ENCODE results near the gene ALAS1.
"Not testable (repeated sequence)": the region's sequence is repeated elsewhere in the genome, so short reads cannot be mapped to it uniquely, and the experiment has no call there.

ALAS1 gene

GRCh38 chr3:52170217-52170616 lies 27.7 kb upstream of the ALAS1 start:
- H3K4me3 ChIP-seq (ENCODE audit: control insufficient read depth in 1 of 7, extremely low read depth in 1 of 7, insufficient read depth in 4 of 7, low read depth in 2 of 7, low read length in 6 of 7); DNase-seq; H3K27me3 ChIP-seq (replicated peaks in 2 of 5; ENCODE audit: control insufficient read depth in 4 of 5, insufficient read depth in 5 of 5, low read length in 4 of 5); H3K36me3 ChIP-seq (ENCODE audit: control insufficient read depth in 4 of 4, insufficient read depth in 4 of 4, low read length in 3 of 4); H3K9me3 ChIP-seq (ENCODE audit: control extremely low read depth in 1 of 5, control insufficient read depth in 4 of 5, insufficient read depth in 2 of 5, low read depth in 1 of 5, low read length in 4 of 5); POLR2A ChIA-PET; H3K4me1 ChIP-seq (ENCODE audit: control extremely low read depth in 1 of 4, control insufficient read depth in 4 of 4, insufficient read depth in 4 of 4, low read length in 3 of 4); H3K27ac ChIP-seq (ENCODE audit: insufficient read depth in 1 of 2, low read depth in 1 of 2, low read length in 2 of 2, poor library complexity in 1 of 2, severe bottlenecking in 2 of 2): not testable (repeated sequence)
- WGBS (ENCODE audit: insufficient coverage): 100% methylated on average over 1 of the region's 3 CpGs
- CTCF ChIA-PET: interaction anchor here (0.8 to 1.5 kb wide), 3 partner anchors 18 to 114 kb away, joined by 3 read pairs; partner anchors contain the start of gene DUSP7

GRCh38 chr3:52171514-52172261 lies 26.3 kb upstream of the ALAS1 start:
- Histone ChIP-seq H3K4me1 (ENCODE audit: control extremely low read depth in 1 of 4, control insufficient read depth in 4 of 4, insufficient read depth in 4 of 4, low read length in 3 of 4) (peaks cover 0 to 3% (median 0%) of the 10 kb centered on the region in 4 experiments), H3K27ac (ENCODE audit: insufficient read depth in 1 of 2, low read depth in 1 of 2, low read length in 2 of 2, poor library complexity in 1 of 2, severe bottlenecking in 2 of 2) (no peak overlapping the region), H3K4me3 (ENCODE audit: control insufficient read depth in 1 of 7, extremely low read depth in 1 of 7, insufficient read depth in 4 of 7, low read depth in 2 of 7, low read length in 6 of 7) (no peak overlapping the region), H3K36me3 (ENCODE audit: control insufficient read depth in 4 of 4, insufficient read depth in 4 of 4, low read length in 3 of 4) (no peaks in the 10 kb centered on the region), H3K9me3 (ENCODE audit: control extremely low read depth in 1 of 5, control insufficient read depth in 4 of 5, insufficient read depth in 2 of 5, low read depth in 1 of 5, low read length in 4 of 5) (no peaks in the 10 kb centered on the region), H3K27me3 (replicated peaks in 2 of 5; ENCODE audit: control insufficient read depth in 4 of 5, insufficient read depth in 5 of 5, low read length in 4 of 5) (no peaks in the 10 kb centered on the region)
- WGBS (ENCODE audit: insufficient coverage): 100% methylated on average over 3 of the region's 3 CpGs
- no peak for DNase-seq
- ChIA-PET CTCF (interaction anchor here (0.7 to 1.5 kb wide), 3 partner anchors 10 to 21 kb away, joined by 3 to 4 read pairs (median 3); no protein-coding TSS in a partner anchor), POLR2A (no interaction called here)

GRCh38 chr3:52172262-52172757 lies 25.6 kb upstream of the ALAS1 start:
- Histone ChIP-seq H3K4me3 (ENCODE audit: control insufficient read depth in 1 of 7, extremely low read depth in 1 of 7, insufficient read depth in 4 of 7, low read depth in 2 of 7, low read length in 6 of 7) (no peak overlapping the region), H3K36me3 (ENCODE audit: control insufficient read depth in 4 of 4, insufficient read depth in 4 of 4, low read length in 3 of 4) (no peaks in the 10 kb centered on the region), H3K27me3 (replicated peaks in 2 of 5; ENCODE audit: control insufficient read depth in 4 of 5, insufficient read depth in 5 of 5, low read length in 4 of 5) (no peaks in the 10 kb centered on the region), H3K9me3 (ENCODE audit: control extremely low read depth in 1 of 5, control insufficient read depth in 4 of 5, insufficient read depth in 2 of 5, low read depth in 1 of 5, low read length in 4 of 5) (no peaks in the 10 kb centered on the region), H3K27ac (ENCODE audit: insufficient read depth in 1 of 2, low read depth in 1 of 2, low read length in 2 of 2, poor library complexity in 1 of 2, severe bottlenecking in 2 of 2) (no peak overlapping the region), H3K4me1 (ENCODE audit: control extremely low read depth in 1 of 4, control insufficient read depth in 4 of 4, insufficient read depth in 4 of 4, low read length in 3 of 4) (peaks cover 0 to 4% (median 0%) of the 10 kb centered on the region in 4 experiments)
- ChIA-PET POLR2A (no interaction called here), CTCF (interaction anchor here (0.9 to 1.2 kb wide), 4 partner anchors 10 to 30 kb away, joined by 3 to 4 read pairs (median 4); no protein-coding TSS in a partner anchor)
- WGBS (ENCODE audit: insufficient coverage): 100% methylated on average over 5 of the region's 5 CpGs
- no peak for DNase-seq

GRCh38 chr3:52173101-52173500 lies 24.9 kb upstream of the ALAS1 start:
- WGBS (ENCODE audit: insufficient coverage): 100% methylated on average over 1 of the region's 1 CpG
- no peaks in the 10 kb centered on the region for H3K9me3 ChIP-seq (ENCODE audit: control extremely low read depth in 1 of 5, control insufficient read depth in 4 of 5, insufficient read depth in 2 of 5, low read depth in 1 of 5, low read length in 4 of 5)
- DNase-seq: no peak
- H3K4me3 ChIP-seq (ENCODE audit: control insufficient read depth in 1 of 7, extremely low read depth in 1 of 7, insufficient read depth in 4 of 7, low read depth in 2 of 7, low read length in 6 of 7): no peak overlapping the region
- H3K36me3 ChIP-seq (ENCODE audit: control insufficient read depth in 4 of 4, insufficient read depth in 4 of 4, low read length in 3 of 4): no peaks in the 10 kb centered on the region
- ChIA-PET POLR2A (no interaction called here), CTCF (interaction anchor here (0.9 to 1.2 kb wide), 4 partner anchors 9 to 30 kb away, joined by 3 to 4 read pairs (median 4); no protein-coding TSS in a partner anchor)
- H3K4me1 ChIP-seq (ENCODE audit: control extremely low read depth in 1 of 4, control insufficient read depth in 4 of 4, insufficient read depth in 4 of 4, low read length in 3 of 4): peaks cover 0 to 9% (median 0%) of the 10 kb centered on the region in 4 experiments
- H3K27me3 ChIP-seq (replicated peaks in 2 of 5; ENCODE audit: control insufficient read depth in 4 of 5, insufficient read depth in 5 of 5, low read length in 4 of 5): no peaks in the 10 kb centered on the region
- H3K27ac ChIP-seq (ENCODE audit: insufficient read depth in 1 of 2, low read depth in 1 of 2, low read length in 2 of 2, poor library complexity in 1 of 2, severe bottlenecking in 2 of 2): no peak overlapping the region

GRCh38 chr3:52174896-52175295 lies 23.1 kb upstream of the ALAS1 start:
- POLR2A ChIA-PET: no interaction called here
- 92% methylated on average over 9 of the region's 9 CpGs for WGBS (ENCODE audit: insufficient coverage)

GRCh38 chr3:52175416-52176179 lies 22.4 kb upstream of the ALAS1 start:
- WGBS (ENCODE audit: insufficient coverage): 96% methylated on average over 11 of the region's 14 CpGs
- ChIA-PET POLR2A (no interaction called here), CTCF (interaction anchor here (0.6 to 1.4 kb wide), 5 partner anchors 11 to 57 kb away, joined by 3 to 4 read pairs (median 3); no protein-coding TSS in a partner anchor)
- Histone ChIP-seq H3K4me3 (ENCODE audit: control insufficient read depth in 1 of 7, extremely low read depth in 1 of 7, insufficient read depth in 4 of 7, low read depth in 2 of 7, low read length in 6 of 7) (no peak overlapping the region), H3K27me3 (replicated peaks in 2 of 5; ENCODE audit: control insufficient read depth in 4 of 5, insufficient read depth in 5 of 5, low read length in 4 of 5) (no peaks in the 10 kb centered on the region), H3K27ac (ENCODE audit: insufficient read depth in 1 of 2, low read depth in 1 of 2, low read length in 2 of 2, poor library complexity in 1 of 2, severe bottlenecking in 2 of 2) (no peak overlapping the region), H3K36me3 (ENCODE audit: control insufficient read depth in 4 of 4, insufficient read depth in 4 of 4, low read length in 3 of 4) (no peaks in the 10 kb centered on the region), H3K4me1 (ENCODE audit: control extremely low read depth in 1 of 4, control insufficient read depth in 4 of 4, insufficient read depth in 4 of 4, low read length in 3 of 4) (peaks cover 0 to 12% (median 0%) of the 10 kb centered on the region in 4 experiments), H3K9me3 (ENCODE audit: control extremely low read depth in 1 of 5, control insufficient read depth in 4 of 5, insufficient read depth in 2 of 5, low read depth in 1 of 5, low read length in 4 of 5) (no peaks in the 10 kb centered on the region)
- DNase-seq: no peak

More at GRCh38 chr3:52174896-52175295, 23.1 kb upstream of the ALAS1 start:
- H3K9me3 ChIP-seq (ENCODE audit: control extremely low read depth in 1 of 5, control insufficient read depth in 4 of 5, insufficient read depth in 2 of 5, low read depth in 1 of 5, low read length in 4 of 5): no peaks in the 10 kb centered on the region
- H3K27me3 ChIP-seq (replicated peaks in 2 of 5; ENCODE audit: control insufficient read depth in 4 of 5, insufficient read depth in 5 of 5, low read length in 4 of 5): no peaks in the 10 kb centered on the region
- CTCF ChIA-PET: interaction anchor here (0.9 to 1.4 kb wide), 5 partner anchors 10 to 24 kb away, joined by 3 to 4 read pairs (median 3); no protein-coding TSS in a partner anchor
- no peak for DNase-seq
- no peak overlapping the region for H3K4me3 ChIP-seq (ENCODE audit: control insufficient read depth in 1 of 7, extremely low read depth in 1 of 7, insufficient read depth in 4 of 7, low read depth in 2 of 7, low read length in 6 of 7)
- H3K27ac ChIP-seq (ENCODE audit: insufficient read depth in 1 of 2, low read depth in 1 of 2, low read length in 2 of 2, poor library complexity in 1 of 2, severe bottlenecking in 2 of 2): no peak overlapping the region
- H3K4me1 ChIP-seq (ENCODE audit: control extremely low read depth in 1 of 4, control insufficient read depth in 4 of 4, insufficient read depth in 4 of 4, low read length in 3 of 4): peaks cover 0 to 12% (median 0%) of the 10 kb centered on the region in 4 experiments
- no peaks in the 10 kb centered on the region for H3K36me3 ChIP-seq (ENCODE audit: control insufficient read depth in 4 of 4, insufficient read depth in 4 of 4, low read length in 3 of 4)
